Neural cell (in vitro differentiated cells): ENCODE measurements around the gene STARD13. TPM values are rescaled to one million over a fixed set of nuclear protein-coding genes. Genes with fewer than 3 reads are reported as not detected.

ENCODE experiments used
- H2AFZ ChIP-seq: fragments of 200-600, 300-800 bp; sonication (generic), shearing (Covaris generic); 2 replicates; pipeline ENCODE4 v1.6.0; 2014; ENCODE audit warnings: low read depth, mild to moderate bottlenecking, antibody characterized with exemption, low read length, moderate library complexity
- H3F3A ChIP-seq: fragments of 200-600 bp; shearing (Covaris generic); 2 replicates; pipeline ENCODE4 v1.6.1; 2016; ENCODE audit warnings: mild to moderate bottlenecking, moderate library complexity, mixed read lengths, antibody characterized with exemption, low read length; ENCODE audit not compliant: insufficient read depth, poor library complexity, severe bottlenecking
- H3K27ac ChIP-seq: fragments of 200-600, 300-800 bp; sonication (generic), shearing (Covaris generic); 2 replicates; pipeline ENCODE4 v1.5.1; 2014; ENCODE audit warnings: mild to moderate bottlenecking, low read length, moderate library complexity
- H3K27me3 ChIP-seq: fragments of 300-800, 200-600 bp; sonication (generic), shearing (Covaris generic); 2 replicates; pipeline ENCODE4 v1.6.0; 2014; ENCODE audit warnings: mild to moderate bottlenecking, low read depth, low read length, moderate library complexity; ENCODE audit not compliant: insufficient read depth
- H3K36me3 ChIP-seq: fragments of 300-800, 200-600 bp; sonication (generic), shearing (Covaris generic); 2 replicates; pipeline ENCODE4 v1.5.1; 2014; ENCODE audit warnings: mild to moderate bottlenecking, antibody characterized with exemption, low read length, moderate library complexity; ENCODE audit not compliant: insufficient read depth
- H3K4me2 ChIP-seq: fragments of 300-800, 200-600 bp; sonication (generic), shearing (Covaris generic); 2 replicates; pipeline ENCODE4 v1.6.0; 2014; ENCODE audit warnings: mild to moderate bottlenecking, low read length
- H3K4me3 ChIP-seq: fragments of 300-800, 200-600 bp; sonication (generic), shearing (Covaris generic); 2 replicates; pipeline ENCODE4 v1.5.1; 2014; ENCODE audit warnings: mild to moderate bottlenecking, low read length, moderate library complexity
- H3K79me2 ChIP-seq: fragments of 200-600 bp; shearing (Covaris generic); replicated peaks from 2 replicates; pipeline ENCODE4 v1.6.0; 2014; ENCODE audit warnings: mild to moderate bottlenecking, low read length, moderate library complexity; ENCODE audit not compliant: insufficient read depth
- H3K9ac ChIP-seq: fragments of 300-800, 200-600 bp; sonication (generic), shearing (Covaris generic); 2 replicates; pipeline ENCODE4 v1.6.1; 2016; ENCODE audit warnings: mild to moderate bottlenecking, low read length, mixed read lengths
- H3K9me2 ChIP-seq: fragments of 200-600 bp; shearing (Covaris generic); 2 replicates; pipeline ENCODE4 v1.6.1; 2016; ENCODE audit warnings: mild to moderate bottlenecking, low read length, mixed read lengths; ENCODE audit not compliant: insufficient read depth
- H3K9me3 ChIP-seq: fragments of 200-600, 300-800 bp; sonication (generic), shearing (Covaris generic); 2 replicates; pipeline ENCODE4 v1.6.1; 2016; ENCODE audit warnings: mild to moderate bottlenecking, mixed run types, low read length, moderate library complexity, mixed read lengths
- H4K20me1 ChIP-seq: fragments of 200-600 bp; shearing (Covaris generic); 2 replicates; pipeline ENCODE4 v1.6.1; 2016; ENCODE audit warnings: mild to moderate bottlenecking, mixed run types; ENCODE audit not compliant: insufficient read depth
- EP300 ChIP-seq: fragments of 450-650 bp; conservative IDR thresholded peaks from 2 replicates; pipeline ENCODE4 v1.6.1; 2014; ENCODE audit warnings: antibody characterized with exemption, mild to moderate bottlenecking, moderate library complexity; ENCODE audit not compliant: poor library complexity, severe bottlenecking
- EZH2 ChIP-seq: fragments of 200-600, 300-800 bp; shearing (Covaris generic), sonication (generic); IDR thresholded peaks from 2 replicates; pipeline ENCODE4 v1.6.1; 2014; ENCODE audit warnings: antibody characterized with exemption, low read length, borderline replicate concordance, mild to moderate bottlenecking; ENCODE audit not compliant: insufficient read depth, poor library complexity, severe bottlenecking
- MXI1 ChIP-seq: fragments of 450-650 bp; conservative IDR thresholded peaks from 2 replicates; pipeline ENCODE4 v1.6.1; 2014; ENCODE audit warnings: antibody characterized with exemption, mild to moderate bottlenecking; ENCODE audit not compliant: poor library complexity, severe bottlenecking
- POLR2AphosphoS5 ChIP-seq: IDR thresholded peaks from 2 replicates; pipeline ENCODE4 v1.6.1; 2012
- RAD21 ChIP-seq: fragments of 450-650 bp; conservative IDR thresholded peaks from 2 replicates; pipeline ENCODE4 v1.6.1; 2014; ENCODE audit warnings: antibody characterized with exemption, mild to moderate bottlenecking, moderate library complexity
- SMC3 ChIP-seq: fragments of 450-650 bp; conservative IDR thresholded peaks from 2 replicates; pipeline ENCODE4 v1.6.1; 2014; ENCODE audit warnings: antibody characterized with exemption, mild to moderate bottlenecking, moderate library complexity; ENCODE audit not compliant: poor library complexity
- TAF1 ChIP-seq: IDR thresholded peaks from 2 replicates; pipeline ENCODE4 v1.6.1; 2012; ENCODE audit warnings: low read depth
- polyA plus RNA-seq: library from polyadenylated mRNA; depleted of rRNA; stranded (reverse); fragments of >200 nt; gene quantifications from 2 replicates; pipeline ENCODE4 v1.2.3, GENCODE V29; 2014
- TF ChIP-seq, protein P1 (sequence below): IDR thresholded peaks from 2 replicates; pipeline ENCODE4 v1.6.1; 2012; ENCODE audit warnings: borderline replicate concordance
- TF ChIP-seq, protein P2 (sequence below): fragments of 450-650 bp; IDR thresholded peaks from 2 replicates; pipeline ENCODE4 v1.5.1; 2014; ENCODE audit warnings: antibody characterized with exemption, mild to moderate bottlenecking, moderate library complexity; ENCODE audit not compliant: poor library complexity, severe bottlenecking

STARD13 gene
- polyA plus RNA-seq, 1 donor from 2014 or later: 0.05 TPM

DNA sequence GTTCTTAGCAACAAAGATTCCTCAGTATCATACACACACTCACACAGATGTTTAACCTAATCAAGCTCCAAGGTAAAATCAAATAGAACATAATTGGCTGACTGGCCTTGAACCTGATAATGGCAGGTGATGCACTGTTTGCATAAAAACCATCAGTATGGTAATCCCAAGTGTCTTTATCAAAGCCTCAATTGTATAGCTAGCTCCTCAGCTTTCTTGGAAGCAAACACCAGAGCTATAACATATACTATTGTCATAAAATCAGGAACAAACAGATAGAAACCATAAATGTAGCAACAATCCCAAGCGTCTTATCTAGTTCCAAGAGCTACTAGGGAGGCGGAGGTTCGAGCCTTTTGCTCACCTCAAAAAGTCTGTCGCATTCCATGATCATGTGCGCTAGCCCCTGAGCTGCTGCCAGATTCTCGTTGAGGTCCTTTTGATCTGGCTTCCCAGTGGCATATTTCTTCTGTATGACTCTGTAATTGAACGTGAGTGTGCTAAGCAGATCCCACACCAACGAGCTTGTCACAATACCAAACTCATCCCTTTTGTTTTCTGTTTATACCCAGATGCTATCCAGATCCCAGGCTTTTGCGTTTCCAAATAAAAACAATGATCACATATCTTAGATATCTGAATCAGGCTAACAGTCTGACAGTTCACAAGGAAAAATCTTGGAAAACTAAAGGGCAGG lies 174.0 kb downstream of the STARD13 start:
- Histone ChIP-seq H4K20me1 (no peaks in the 10 kb centered on the region), H3K4me2 (no peak overlapping the region), H3F3A (no peaks in the 10 kb centered on the region), H3K9me2 (no peaks in the 10 kb centered on the region), H3K27me3 (no peaks in the 10 kb centered on the region), H2AFZ (no peak overlapping the region), H3K9me3 (no peaks in the 10 kb centered on the region), H3K27ac (no peak overlapping the region), H3K36me3 (no peaks in the 10 kb centered on the region), H3K4me3 (no peak overlapping the region), H3K9ac (no peak overlapping the region), H3K79me2 (no peaks in the 10 kb centered on the region)
- TF ChIP-seq EP300: no peak

GRCh38 chr13:33110713-33111413 lies 174.7 kb downstream of the STARD13 start:
- no peak overlapping the region for H3K4me2 ChIP-seq

More at GRCh38 chr13:33110713-33111413, 174.7 kb downstream of the STARD13 start:
- Histone ChIP-seq H3K4me3 (no peak overlapping the region), H3K9me2 (no peaks in the 10 kb centered on the region), H2AFZ (no peak overlapping the region), H3K27me3 (no peaks in the 10 kb centered on the region), H3K9ac (no peak overlapping the region), H3K36me3 (no peaks in the 10 kb centered on the region), H4K20me1 (no peaks in the 10 kb centered on the region), H3K79me2 (no peaks in the 10 kb centered on the region), H3F3A (no peaks in the 10 kb centered on the region), H3K9me3 (no peaks in the 10 kb centered on the region), H3K27ac (no peak overlapping the region)
- no peak for TF ChIP-seq RAD21
- TF ChIP-seq SMC3: no peak
- TF ChIP-seq TAF1: no peak
- TF ChIP-seq, protein P1, sequence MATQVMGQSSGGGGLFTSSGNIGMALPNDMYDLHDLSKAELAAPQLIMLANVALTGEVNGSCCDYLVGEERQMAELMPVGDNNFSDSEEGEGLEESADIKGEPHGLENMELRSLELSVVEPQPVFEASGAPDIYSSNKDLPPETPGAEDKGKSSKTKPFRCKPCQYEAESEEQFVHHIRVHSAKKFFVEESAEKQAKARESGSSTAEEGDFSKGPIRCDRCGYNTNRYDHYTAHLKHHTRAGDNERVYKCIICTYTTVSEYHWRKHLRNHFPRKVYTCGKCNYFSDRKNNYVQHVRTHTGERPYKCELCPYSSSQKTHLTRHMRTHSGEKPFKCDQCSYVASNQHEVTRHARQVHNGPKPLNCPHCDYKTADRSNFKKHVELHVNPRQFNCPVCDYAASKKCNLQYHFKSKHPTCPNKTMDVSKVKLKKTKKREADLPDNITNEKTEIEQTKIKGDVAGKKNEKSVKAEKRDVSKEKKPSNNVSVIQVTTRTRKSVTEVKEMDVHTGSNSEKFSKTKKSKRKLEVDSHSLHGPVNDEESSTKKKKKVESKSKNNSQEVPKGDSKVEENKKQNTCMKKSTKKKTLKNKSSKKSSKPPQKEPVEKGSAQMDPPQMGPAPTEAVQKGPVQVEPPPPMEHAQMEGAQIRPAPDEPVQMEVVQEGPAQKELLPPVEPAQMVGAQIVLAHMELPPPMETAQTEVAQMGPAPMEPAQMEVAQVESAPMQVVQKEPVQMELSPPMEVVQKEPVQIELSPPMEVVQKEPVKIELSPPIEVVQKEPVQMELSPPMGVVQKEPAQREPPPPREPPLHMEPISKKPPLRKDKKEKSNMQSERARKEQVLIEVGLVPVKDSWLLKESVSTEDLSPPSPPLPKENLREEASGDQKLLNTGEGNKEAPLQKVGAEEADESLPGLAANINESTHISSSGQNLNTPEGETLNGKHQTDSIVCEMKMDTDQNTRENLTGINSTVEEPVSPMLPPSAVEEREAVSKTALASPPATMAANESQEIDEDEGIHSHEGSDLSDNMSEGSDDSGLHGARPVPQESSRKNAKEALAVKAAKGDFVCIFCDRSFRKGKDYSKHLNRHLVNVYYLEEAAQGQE: no peak
- no peak for TF ChIP-seq EP300
- no peak for TF ChIP-seq POLR2AphosphoS5
- TF ChIP-seq, protein P2, sequence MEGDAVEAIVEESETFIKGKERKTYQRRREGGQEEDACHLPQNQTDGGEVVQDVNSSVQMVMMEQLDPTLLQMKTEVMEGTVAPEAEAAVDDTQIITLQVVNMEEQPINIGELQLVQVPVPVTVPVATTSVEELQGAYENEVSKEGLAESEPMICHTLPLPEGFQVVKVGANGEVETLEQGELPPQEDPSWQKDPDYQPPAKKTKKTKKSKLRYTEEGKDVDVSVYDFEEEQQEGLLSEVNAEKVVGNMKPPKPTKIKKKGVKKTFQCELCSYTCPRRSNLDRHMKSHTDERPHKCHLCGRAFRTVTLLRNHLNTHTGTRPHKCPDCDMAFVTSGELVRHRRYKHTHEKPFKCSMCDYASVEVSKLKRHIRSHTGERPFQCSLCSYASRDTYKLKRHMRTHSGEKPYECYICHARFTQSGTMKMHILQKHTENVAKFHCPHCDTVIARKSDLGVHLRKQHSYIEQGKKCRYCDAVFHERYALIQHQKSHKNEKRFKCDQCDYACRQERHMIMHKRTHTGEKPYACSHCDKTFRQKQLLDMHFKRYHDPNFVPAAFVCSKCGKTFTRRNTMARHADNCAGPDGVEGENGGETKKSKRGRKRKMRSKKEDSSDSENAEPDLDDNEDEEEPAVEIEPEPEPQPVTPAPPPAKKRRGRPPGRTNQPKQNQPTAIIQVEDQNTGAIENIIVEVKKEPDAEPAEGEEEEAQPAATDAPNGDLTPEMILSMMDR: no peak
- no peak for TF ChIP-seq EZH2
- no peak for TF ChIP-seq MXI1
